Panc1 (cell line): ENCODE data around the gene IFIH1. TPM values are rescaled to one million over a fixed set of nuclear protein-coding genes. Genes with fewer than 3 reads are reported as not detected.

Experiments
- ATAC-seq: fragments of 200-7000 bp; cut with Tn5 transposase; 2 replicates; pipeline ENCODE4 v1.9.1; 2020; ENCODE audit warnings: mild to moderate bottlenecking, moderate library complexity
- BruUV-seq: library from RNA; stranded (reverse); fragments of 400-500 nt; replicated peaks from 2 replicates; lab custom pipeline; 2021; lab: Mats Ljungman, UMichigan
- CTCF ChIA-PET: fragments of 300-600 bp; sonication (Branson Sonifier 250); formaldehyde crosslinking; loops from one replicate; lab custom pipeline; 2022; ENCODE audit warnings: antibody characterized with exemption; lab: Charles Lee
- POLR2A ChIA-PET: fragments of 300-600 bp; sonication (Branson Sonifier 250); formaldehyde crosslinking; loops from one replicate; lab custom pipeline; 2022; ENCODE audit warnings: antibody characterized with exemption; lab: Charles Lee
- DNase-seq: peaks from one replicate; pipeline ENCODE4 v3.0.0-alpha.2; 2010; ENCODE audit warnings: low read depth, low spot score
- H3K27ac ChIP-seq: 2 replicates; pipeline ENCODE4 v1.5.1; 2011; ENCODE audit warnings: mild to moderate bottlenecking, low read length, inconsistent platforms
- H3K27me3 ChIP-seq: fragments of 200-500 bp; sonication (Bioruptor generic); 2 replicates; pipeline ENCODE4 v1.6.0; 2014; ENCODE audit warnings: low read length, inconsistent platforms; ENCODE audit not compliant: control insufficient read depth, insufficient read depth
- H3K36me3 ChIP-seq: fragments of 200-500 bp; sonication (Bioruptor generic); 2 replicates; pipeline ENCODE4 v1.5.1; 2014; ENCODE audit warnings: inconsistent platforms, mild to moderate bottlenecking, low read length, moderate library complexity; ENCODE audit not compliant: control insufficient read depth, insufficient read depth
- H3K4me1 ChIP-seq: 2 replicates; pipeline ENCODE4 v1.5.1; 2011; ENCODE audit warnings: inconsistent platforms, mild to moderate bottlenecking, low read length, moderate library complexity; ENCODE audit not compliant: control insufficient read depth, insufficient read depth
- H3K4me3 ChIP-seq, 2 experiments: 2 replicates each; pipeline ENCODE4 v1.5.1; 2011 to 2012; ENCODE audit warnings: low read depth in 2 of 2, low read length in 2 of 2, mild to moderate bottlenecking in 2 of 2, inconsistent platforms in 1 of 2, moderate library complexity in 1 of 2
- H3K9me3 ChIP-seq: fragments of 200-500 bp; sonication (Bioruptor generic); 2 replicates; pipeline ENCODE4 v1.5.1; 2014; ENCODE audit warnings: low read depth, mild to moderate bottlenecking, inconsistent platforms, low read length, moderate library complexity; ENCODE audit not compliant: control insufficient read depth, insufficient read depth
- POLR2AphosphoS5 ChIP-seq: IDR thresholded peaks from 2 replicates; pipeline ENCODE4 v1.6.1; 2012; ENCODE audit warnings: mild to moderate bottlenecking, low read depth, low read length, moderate library complexity
- SIN3A ChIP-seq: IDR thresholded peaks from 2 replicates; pipeline ENCODE4 v1.6.1; 2012; ENCODE audit warnings: low read depth, mild to moderate bottlenecking, low read length, moderate library complexity, borderline replicate concordance; ENCODE audit not compliant: insufficient read depth
- TCF7L2 ChIP-seq: IDR thresholded peaks from 2 replicates; pipeline ENCODE4 v1.6.1; 2011; ENCODE audit warnings: mild to moderate bottlenecking, low read depth, low read length, inconsistent platforms
- in situ Hi-C: cut with HindIII; loops from 2 replicates; pipeline ENCODE4 v1.10.0; 2016; ENCODE audit warnings: low sequenced_read_pairs, low pct_unique_long_range_greater_than_20kb
- intact Hi-C: fragments of 100-400 bp; cut with micrococcal nuclease; formaldehyde crosslinking; loops from one replicate; pipeline ENCODE4 v1.10.0; 2022; ENCODE audit not compliant: unreplicated experiment
- total RNA-seq: library from RNA; stranded (reverse); gene quantifications from one replicate; pipeline ENCODE4 v1.2.1, GENCODE V29; 2021; ENCODE audit not compliant: unreplicated experiment
- TF ChIP-seq, protein P1 (sequence below), 2 experiments: IDR thresholded peaks; 2 replicates each; pipeline ENCODE4 v1.6.1; 2011 to 2012; ENCODE audit warnings: low read depth in 2 of 2, control low read depth in 1 of 2, low read length in 1 of 2, mild to moderate bottlenecking in 1 of 2, moderate library complexity in 1 of 2; ENCODE audit not compliant: insufficient read depth in 1 of 2
- TF ChIP-seq, protein P2 (sequence below): fragments of 450-650 bp; IDR thresholded peaks from 2 replicates; pipeline ENCODE4 v1.5.1; 2017; ENCODE audit warnings: mild to moderate bottlenecking

Gene IFIH1
- total RNA-seq, 1 experiment from 2014 or later = 15.4 TPM

DNA sequence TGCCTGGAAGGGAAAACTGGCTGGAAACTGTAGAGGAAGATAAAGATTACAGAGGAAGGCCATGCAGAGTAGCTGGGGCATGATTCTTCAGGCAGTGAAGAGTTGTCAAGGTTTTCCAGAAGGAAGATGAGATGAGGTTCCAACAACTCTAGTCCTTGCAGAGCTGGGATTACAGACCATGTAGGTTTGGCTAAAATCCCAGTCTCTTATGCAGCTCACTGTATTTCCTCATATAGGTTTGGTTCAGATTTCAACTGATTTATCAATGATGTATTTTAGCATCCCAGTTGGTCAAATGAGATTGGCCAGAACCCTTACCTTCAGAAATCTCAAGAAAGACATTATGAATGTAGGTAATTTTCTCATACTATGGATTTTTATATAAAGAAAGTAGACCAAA lies 91.6 kb downstream of the IFIH1 start:
- no peak for DNase-seq
- Histone ChIP-seq H3K27me3 (no peaks in the 10 kb centered on the region), H3K27ac (no peak overlapping the region), H3K36me3 (no peaks in the 10 kb centered on the region; the same call in 1 of the 2 replicates), H3K4me3 (no peak overlapping the region), H3K4me1 (no peaks in the 10 kb centered on the region), H3K9me3 (no peaks in the 10 kb centered on the region)
- no peak for TF ChIP-seq SIN3A
- TF ChIP-seq, protein P1, sequence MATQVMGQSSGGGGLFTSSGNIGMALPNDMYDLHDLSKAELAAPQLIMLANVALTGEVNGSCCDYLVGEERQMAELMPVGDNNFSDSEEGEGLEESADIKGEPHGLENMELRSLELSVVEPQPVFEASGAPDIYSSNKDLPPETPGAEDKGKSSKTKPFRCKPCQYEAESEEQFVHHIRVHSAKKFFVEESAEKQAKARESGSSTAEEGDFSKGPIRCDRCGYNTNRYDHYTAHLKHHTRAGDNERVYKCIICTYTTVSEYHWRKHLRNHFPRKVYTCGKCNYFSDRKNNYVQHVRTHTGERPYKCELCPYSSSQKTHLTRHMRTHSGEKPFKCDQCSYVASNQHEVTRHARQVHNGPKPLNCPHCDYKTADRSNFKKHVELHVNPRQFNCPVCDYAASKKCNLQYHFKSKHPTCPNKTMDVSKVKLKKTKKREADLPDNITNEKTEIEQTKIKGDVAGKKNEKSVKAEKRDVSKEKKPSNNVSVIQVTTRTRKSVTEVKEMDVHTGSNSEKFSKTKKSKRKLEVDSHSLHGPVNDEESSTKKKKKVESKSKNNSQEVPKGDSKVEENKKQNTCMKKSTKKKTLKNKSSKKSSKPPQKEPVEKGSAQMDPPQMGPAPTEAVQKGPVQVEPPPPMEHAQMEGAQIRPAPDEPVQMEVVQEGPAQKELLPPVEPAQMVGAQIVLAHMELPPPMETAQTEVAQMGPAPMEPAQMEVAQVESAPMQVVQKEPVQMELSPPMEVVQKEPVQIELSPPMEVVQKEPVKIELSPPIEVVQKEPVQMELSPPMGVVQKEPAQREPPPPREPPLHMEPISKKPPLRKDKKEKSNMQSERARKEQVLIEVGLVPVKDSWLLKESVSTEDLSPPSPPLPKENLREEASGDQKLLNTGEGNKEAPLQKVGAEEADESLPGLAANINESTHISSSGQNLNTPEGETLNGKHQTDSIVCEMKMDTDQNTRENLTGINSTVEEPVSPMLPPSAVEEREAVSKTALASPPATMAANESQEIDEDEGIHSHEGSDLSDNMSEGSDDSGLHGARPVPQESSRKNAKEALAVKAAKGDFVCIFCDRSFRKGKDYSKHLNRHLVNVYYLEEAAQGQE (IDR thresholded peaks at IDR 0.05; ENCODE audit: insufficient read depth in 1 of 2, low read depth in 2 of 2, low read length in 1 of 2) = no peak
- no peak for TF ChIP-seq TCF7L2
- TF ChIP-seq POLR2AphosphoS5 = no peak
- TF ChIP-seq, protein P2, sequence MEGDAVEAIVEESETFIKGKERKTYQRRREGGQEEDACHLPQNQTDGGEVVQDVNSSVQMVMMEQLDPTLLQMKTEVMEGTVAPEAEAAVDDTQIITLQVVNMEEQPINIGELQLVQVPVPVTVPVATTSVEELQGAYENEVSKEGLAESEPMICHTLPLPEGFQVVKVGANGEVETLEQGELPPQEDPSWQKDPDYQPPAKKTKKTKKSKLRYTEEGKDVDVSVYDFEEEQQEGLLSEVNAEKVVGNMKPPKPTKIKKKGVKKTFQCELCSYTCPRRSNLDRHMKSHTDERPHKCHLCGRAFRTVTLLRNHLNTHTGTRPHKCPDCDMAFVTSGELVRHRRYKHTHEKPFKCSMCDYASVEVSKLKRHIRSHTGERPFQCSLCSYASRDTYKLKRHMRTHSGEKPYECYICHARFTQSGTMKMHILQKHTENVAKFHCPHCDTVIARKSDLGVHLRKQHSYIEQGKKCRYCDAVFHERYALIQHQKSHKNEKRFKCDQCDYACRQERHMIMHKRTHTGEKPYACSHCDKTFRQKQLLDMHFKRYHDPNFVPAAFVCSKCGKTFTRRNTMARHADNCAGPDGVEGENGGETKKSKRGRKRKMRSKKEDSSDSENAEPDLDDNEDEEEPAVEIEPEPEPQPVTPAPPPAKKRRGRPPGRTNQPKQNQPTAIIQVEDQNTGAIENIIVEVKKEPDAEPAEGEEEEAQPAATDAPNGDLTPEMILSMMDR = no peak
- intact Hi-C loops = no loop called here
- in situ Hi-C loops = no loop called here
- BruUV-seq = no TSS peak
- ATAC-seq = no peak
- ChIA-PET CTCF (no interaction called here), POLR2A (no interaction called here)

DNA sequence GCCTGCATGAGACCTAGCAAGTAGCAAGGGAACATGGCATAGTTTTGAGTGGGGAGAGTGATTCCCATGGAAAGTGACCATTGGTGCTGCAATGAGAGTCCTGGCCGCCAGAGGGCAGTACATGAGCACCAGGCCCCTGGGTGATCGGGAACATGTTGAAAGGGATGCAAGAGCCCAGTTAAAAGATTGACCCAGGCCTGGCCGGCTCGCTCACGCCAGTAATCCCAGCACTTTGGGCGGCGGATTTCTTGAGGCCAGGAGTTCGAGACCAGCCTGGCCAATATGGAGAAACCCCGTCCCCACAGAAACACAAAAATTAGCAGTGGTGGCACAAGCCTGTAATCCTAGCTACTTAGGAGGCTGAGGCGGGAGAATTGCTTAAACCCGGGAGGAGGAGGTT lies 97.4 kb downstream of the IFIH1 start:
- Histone ChIP-seq H3K27ac (no peak overlapping the region), H3K9me3 (no peaks in the 10 kb centered on the region), H3K27me3 (no peaks in the 10 kb centered on the region), H3K36me3 (no peaks in the 10 kb centered on the region; the same call in 1 of the 2 replicates), H3K4me1 (no peaks in the 10 kb centered on the region), H3K4me3 (no peak overlapping the region)
- peak; percentile 60 for DNase-seq
- TF ChIP-seq TCF7L2 (no peak), SIN3A (no peak)
- TF ChIP-seq, protein P1 (IDR thresholded peaks at IDR 0.05; ENCODE audit: insufficient read depth in 1 of 2, low read depth in 2 of 2, low read length in 1 of 2) = no peak
- TF ChIP-seq, protein P2 = peak; percentile 93
- in situ Hi-C loops (no loop called here), intact Hi-C loops (loop anchor here (1.0 kb wide), 1 partner anchor 77 kb away; no protein-coding TSS in a partner anchor)
- BruUV-seq = no TSS peak
- CTCF ChIA-PET = interaction anchor here (0.7 to 2.2 kb wide), 4 partner anchors 13 to 77 kb away, joined by 3 to 27 read pairs (median 3); no protein-coding TSS in a partner anchor
- POLR2A ChIA-PET = no interaction called here
- peak; percentile 93 for ATAC-seq
